Measurements from ENCODE around the gene CFAP20DC.
A peak's percentile ranks its signal among the peaks of the same experiment; 100 is the strongest.

CFAP20DC gene

DNA sequence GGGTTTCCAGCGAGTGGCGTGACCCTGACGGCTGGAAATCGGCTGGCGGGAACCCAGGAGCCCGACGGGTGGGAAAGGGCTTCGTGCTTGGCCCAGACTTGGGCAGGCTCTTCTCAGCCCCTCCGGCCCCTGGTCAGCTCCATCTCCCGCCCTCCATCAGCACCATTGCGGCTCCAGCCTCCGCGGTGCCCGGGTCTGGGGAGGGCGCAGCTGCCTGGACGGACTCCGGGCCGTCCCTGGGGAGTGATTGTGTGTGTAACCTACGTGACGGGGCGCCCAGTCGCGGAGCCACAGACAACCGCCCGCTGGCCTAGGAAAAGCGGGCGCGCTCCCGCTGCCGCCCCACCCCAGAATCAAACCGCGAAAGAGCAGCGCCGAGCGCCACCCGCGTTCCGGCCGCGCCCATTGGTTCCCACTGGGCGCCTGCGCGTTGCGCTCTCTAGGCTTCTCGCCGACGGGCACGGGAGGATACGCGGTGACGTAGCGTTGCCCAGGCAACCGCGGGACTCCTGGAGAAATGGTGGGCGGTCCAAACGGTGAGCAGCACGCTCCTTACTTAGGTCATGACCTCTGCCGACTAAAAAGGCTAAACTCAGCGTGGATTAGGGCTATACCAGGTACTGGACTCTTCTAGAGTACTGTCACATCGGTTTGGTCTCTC, at the start of gene CFAP20DC (continued):
- TF ChIP-seq ZNF221 (tag by site-specific recombination; IDR thresholded peaks at IDR 0.05; ENCODE audit: borderline replicate concordance) (no peak), ZNF600 (tag by site-specific recombination; IDR thresholded peaks at IDR 0.05) (0 out of 2 replicates have a peak, but pooled peaks have one; percentile 18), ELK4 (IDR thresholded peaks at IDR 0.05; ENCODE audit: borderline replicate concordance, low read depth, low read length) (no peak), ZBTB17 (tag by site-specific recombination; IDR thresholded peaks at IDR 0.05) (peak; percentile 58; the same call in 1 of the 2 replicates), SP7 (tag by site-specific recombination; IDR thresholded peaks at IDR 0.05) (peak; percentile 56), ZNF660 (tag by site-specific recombination; IDR thresholded peaks at IDR 0.05) (0 out of 2 replicates have a peak, but pooled peaks have one; percentile 29), ZNF423 (tag by site-specific recombination; IDR thresholded peaks at IDR 0.05) (peak; percentile 70), KLF16 (tag by site-specific recombination; IDR thresholded peaks at IDR 0.05) (0 out of 2 replicates have a peak, but pooled peaks have one; percentile 62), PRDM10 (tag by site-specific recombination; IDR thresholded peaks at IDR 0.05) (peak; percentile 41; the same call in 1 of the 2 replicates), ZNF501 (tag by site-specific recombination; IDR thresholded peaks at IDR 0.05) (peak; percentile 80; the same call in 1 of the 2 replicates), WT1 (tag by site-specific recombination; IDR thresholded peaks at IDR 0.05) (peak; percentile 35; the same call in 1 of the 2 replicates), KLF1 (tag by site-specific recombination; IDR thresholded peaks at IDR 0.05) (peak; percentile 73), KLF8 (tag by site-specific recombination; IDR thresholded peaks at IDR 0.05) (peak; percentile 73; the same call in 1 of the 2 replicates), ZNF398 (tag by site-specific recombination; IDR thresholded peaks at IDR 0.05) (peak; percentile 41; the same call in 1 of the 2 replicates)
- TF ChIP-seq, protein P1, sequence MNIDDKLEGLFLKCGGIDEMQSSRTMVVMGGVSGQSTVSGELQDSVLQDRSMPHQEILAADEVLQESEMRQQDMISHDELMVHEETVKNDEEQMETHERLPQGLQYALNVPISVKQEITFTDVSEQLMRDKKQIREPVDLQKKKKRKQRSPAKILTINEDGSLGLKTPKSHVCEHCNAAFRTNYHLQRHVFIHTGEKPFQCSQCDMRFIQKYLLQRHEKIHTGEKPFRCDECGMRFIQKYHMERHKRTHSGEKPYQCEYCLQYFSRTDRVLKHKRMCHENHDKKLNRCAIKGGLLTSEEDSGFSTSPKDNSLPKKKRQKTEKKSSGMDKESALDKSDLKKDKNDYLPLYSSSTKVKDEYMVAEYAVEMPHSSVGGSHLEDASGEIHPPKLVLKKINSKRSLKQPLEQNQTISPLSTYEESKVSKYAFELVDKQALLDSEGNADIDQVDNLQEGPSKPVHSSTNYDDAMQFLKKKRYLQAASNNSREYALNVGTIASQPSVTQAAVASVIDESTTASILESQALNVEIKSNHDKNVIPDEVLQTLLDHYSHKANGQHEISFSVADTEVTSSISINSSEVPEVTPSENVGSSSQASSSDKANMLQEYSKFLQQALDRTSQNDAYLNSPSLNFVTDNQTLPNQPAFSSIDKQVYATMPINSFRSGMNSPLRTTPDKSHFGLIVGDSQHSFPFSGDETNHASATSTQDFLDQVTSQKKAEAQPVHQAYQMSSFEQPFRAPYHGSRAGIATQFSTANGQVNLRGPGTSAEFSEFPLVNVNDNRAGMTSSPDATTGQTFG (tag by site-specific recombination; IDR thresholded peaks at IDR 0.05; ENCODE audit: borderline replicate concordance): no peak
- TF ChIP-seq, protein P2, sequence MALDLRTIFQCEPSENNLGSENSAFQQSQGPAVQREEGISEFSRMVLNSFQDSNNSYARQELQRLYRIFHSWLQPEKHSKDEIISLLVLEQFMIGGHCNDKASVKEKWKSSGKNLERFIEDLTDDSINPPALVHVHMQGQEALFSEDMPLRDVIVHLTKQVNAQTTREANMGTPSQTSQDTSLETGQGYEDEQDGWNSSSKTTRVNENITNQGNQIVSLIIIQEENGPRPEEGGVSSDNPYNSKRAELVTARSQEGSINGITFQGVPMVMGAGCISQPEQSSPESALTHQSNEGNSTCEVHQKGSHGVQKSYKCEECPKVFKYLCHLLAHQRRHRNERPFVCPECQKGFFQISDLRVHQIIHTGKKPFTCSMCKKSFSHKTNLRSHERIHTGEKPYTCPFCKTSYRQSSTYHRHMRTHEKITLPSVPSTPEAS (tag by site-specific recombination; IDR thresholded peaks at IDR 0.05): no peak
- TF ChIP-seq, protein P3, sequence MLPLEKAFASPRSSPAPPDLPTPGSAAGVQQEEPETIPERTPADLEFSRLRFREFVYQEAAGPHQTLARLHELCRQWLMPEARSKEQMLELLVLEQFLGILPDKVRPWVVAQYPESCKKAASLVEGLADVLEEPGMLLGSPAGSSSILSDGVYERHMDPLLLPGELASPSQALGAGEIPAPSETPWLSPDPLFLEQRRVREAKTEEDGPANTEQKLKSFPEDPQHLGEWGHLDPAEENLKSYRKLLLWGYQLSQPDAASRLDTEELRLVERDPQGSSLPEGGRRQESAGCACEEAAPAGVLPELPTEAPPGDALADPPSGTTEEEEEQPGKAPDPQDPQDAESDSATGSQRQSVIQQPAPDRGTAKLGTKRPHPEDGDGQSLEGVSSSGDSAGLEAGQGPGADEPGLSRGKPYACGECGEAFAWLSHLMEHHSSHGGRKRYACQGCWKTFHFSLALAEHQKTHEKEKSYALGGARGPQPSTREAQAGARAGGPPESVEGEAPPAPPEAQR (tag by site-specific recombination; IDR thresholded peaks at IDR 0.05): no peak
- TF ChIP-seq, protein P4, sequence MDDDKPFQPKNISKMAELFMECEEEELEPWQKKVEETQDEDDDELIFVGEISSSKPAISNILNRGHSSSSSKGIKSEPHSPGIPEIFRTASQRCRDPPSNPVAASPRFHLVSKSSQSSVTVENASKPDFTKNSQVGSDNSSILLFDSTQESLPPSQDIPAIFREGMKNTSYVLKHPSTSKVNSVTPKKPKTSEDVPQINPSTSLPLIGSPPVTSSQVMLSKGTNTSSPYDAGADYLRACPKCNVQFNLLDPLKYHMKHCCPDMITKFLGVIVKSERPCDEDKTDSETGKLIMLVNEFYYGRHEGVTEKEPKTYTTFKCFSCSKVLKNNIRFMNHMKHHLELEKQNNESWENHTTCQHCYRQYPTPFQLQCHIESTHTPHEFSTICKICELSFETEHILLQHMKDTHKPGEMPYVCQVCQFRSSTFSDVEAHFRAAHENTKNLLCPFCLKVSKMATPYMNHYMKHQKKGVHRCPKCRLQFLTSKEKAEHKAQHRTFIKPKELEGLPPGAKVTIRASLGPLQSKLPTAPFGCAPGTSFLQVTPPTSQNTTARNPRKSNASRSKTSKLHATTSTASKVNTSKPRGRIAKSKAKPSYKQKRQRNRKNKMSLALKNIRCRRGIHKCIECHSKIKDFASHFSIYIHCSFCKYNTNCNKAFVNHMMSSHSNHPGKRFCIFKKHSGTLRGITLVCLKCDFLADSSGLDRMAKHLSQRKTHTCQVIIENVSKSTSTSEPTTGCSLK (tag by site-specific recombination; IDR thresholded peaks at IDR 0.05): no peak
- TF ChIP-seq, protein P5, sequence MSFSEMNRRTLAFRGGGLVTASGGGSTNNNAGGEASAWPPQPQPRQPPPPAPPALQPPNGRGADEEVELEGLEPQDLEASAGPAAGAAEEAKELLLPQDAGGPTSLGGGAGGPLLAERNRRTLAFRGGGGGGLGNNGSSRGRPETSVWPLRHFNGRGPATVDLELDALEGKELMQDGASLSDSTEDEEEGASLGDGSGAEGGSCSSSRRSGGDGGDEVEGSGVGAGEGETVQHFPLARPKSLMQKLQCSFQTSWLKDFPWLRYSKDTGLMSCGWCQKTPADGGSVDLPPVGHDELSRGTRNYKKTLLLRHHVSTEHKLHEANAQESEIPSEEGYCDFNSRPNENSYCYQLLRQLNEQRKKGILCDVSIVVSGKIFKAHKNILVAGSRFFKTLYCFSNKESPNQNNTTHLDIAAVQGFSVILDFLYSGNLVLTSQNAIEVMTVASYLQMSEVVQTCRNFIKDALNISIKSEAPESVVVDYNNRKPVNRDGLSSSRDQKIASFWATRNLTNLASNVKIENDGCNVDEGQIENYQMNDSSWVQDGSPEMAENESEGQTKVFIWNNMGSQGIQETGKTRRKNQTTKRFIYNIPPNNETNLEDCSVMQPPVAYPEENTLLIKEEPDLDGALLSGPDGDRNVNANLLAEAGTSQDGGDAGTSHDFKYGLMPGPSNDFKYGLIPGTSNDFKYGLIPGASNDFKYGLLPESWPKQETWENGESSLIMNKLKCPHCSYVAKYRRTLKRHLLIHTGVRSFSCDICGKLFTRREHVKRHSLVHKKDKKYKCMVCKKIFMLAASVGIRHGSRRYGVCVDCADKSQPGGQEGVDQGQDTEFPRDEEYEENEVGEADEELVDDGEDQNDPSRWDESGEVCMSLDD (tag by site-specific recombination; IDR thresholded peaks at IDR 0.05): peak; percentile 67; the same call in 1 of the 2 replicates

Data from HEK293 (cell line).